Peyer's patch (tissue), 4 donors: ENCODE results near the gene RNF115. TPM values are rescaled to one million over a fixed set of nuclear protein-coding genes. Genes with fewer than 3 reads are reported as not detected.
A peak's percentile ranks its signal among the peaks of the same experiment; 100 is the strongest.
"Not testable (repeated sequence)": the region's sequence is repeated elsewhere in the genome, so short reads cannot be mapped to it uniquely, and the experiment has no call there.

Experiments
- DNase-seq, 3 donors: peaks; one replicate each; pipeline ENCODE4 v3.0.0-alpha.2; 2017 to 2019
- H3K27ac ChIP-seq, 4 donors: fragments of 200-600 bp; sonication (generic); one replicate each; pipeline ENCODE4 v1.5.1; 2016 to 2019
- H3K27me3 ChIP-seq, 2 donors: fragments of 200-600 bp; sonication (generic); one replicate each; pipeline ENCODE4 v1.5.1; 2019
- H3K36me3 ChIP-seq, 3 donors: fragments of 200-600 bp; sonication (generic); one replicate each; pipeline ENCODE4 v1.5.1; 2016 to 2019
- H3K4me1 ChIP-seq, 4 donors: fragments of 200-600 bp; sonication (generic); one replicate each; pipeline ENCODE4 v1.5.1; 2016 to 2019
- H3K4me3 ChIP-seq, 4 donors: fragments of 200-600 bp; sonication (generic); 1 replicate in 3 of 4; 2 replicates in 1 of 4; pipeline ENCODE4 v1.5.1; 2016 to 2019; ENCODE audit warnings: mild to moderate bottlenecking in 1 of 4
- H3K9me3 ChIP-seq, 4 donors: fragments of 200-600 bp; sonication (generic); one replicate each; pipeline ENCODE4 v1.5.1; 2016 to 2019; ENCODE audit warnings: mild to moderate bottlenecking in 1 of 4
- POLR2A ChIP-seq, 2 donors: fragments of 450-650 bp; IDR thresholded peaks; one replicate each; pipeline ENCODE4 v1.5.1; 2017; ENCODE audit warnings: antibody characterized with exemption in 2 of 2, mild to moderate bottlenecking in 2 of 2, moderate library complexity in 2 of 2
- total RNA-seq, 4 donors: library from RNA; depleted of rRNA; stranded (reverse); fragments of >200 nt; gene quantifications; one replicate each; pipeline ENCODE4 v1.1.0, GENCODE V29; 2016
- TF ChIP-seq, protein P1 (sequence below), 6 experiments: fragments of 450-650 bp in 4 of 6; fragments of 200-600 bp in 2 of 6; sonication (generic) in 1 of 6; IDR thresholded peaks; one replicate each; pipeline ENCODE4 v1.5.1; 2017 to 2019; ENCODE audit warnings: antibody characterized with exemption in 6 of 6, mild to moderate bottlenecking in 3 of 6, moderate library complexity in 1 of 6

The RNF115 gene
- total RNA-seq, 4 donors from 2014 or later: 10.2 to 31.4 (median 15.0) TPM

- no peak for TF ChIP-seq POLR2A (IDR thresholded peaks at IDR 0.05)
- TF ChIP-seq, protein P1, sequence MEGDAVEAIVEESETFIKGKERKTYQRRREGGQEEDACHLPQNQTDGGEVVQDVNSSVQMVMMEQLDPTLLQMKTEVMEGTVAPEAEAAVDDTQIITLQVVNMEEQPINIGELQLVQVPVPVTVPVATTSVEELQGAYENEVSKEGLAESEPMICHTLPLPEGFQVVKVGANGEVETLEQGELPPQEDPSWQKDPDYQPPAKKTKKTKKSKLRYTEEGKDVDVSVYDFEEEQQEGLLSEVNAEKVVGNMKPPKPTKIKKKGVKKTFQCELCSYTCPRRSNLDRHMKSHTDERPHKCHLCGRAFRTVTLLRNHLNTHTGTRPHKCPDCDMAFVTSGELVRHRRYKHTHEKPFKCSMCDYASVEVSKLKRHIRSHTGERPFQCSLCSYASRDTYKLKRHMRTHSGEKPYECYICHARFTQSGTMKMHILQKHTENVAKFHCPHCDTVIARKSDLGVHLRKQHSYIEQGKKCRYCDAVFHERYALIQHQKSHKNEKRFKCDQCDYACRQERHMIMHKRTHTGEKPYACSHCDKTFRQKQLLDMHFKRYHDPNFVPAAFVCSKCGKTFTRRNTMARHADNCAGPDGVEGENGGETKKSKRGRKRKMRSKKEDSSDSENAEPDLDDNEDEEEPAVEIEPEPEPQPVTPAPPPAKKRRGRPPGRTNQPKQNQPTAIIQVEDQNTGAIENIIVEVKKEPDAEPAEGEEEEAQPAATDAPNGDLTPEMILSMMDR (IDR thresholded peaks at IDR 0.05): no peak
- Histone ChIP-seq H3K4me1 (no peaks in the 10 kb centered on the region), H3K4me3 (no peak overlapping the region), H3K27me3 (no peaks in the 10 kb centered on the region), H3K9me3 (no peaks in the 10 kb centered on the region), H3K36me3 (no peaks in the 10 kb centered on the region), H3K27ac (no peak overlapping the region)
- DNase-seq: no peak
These were observed 93.4 kb downstream of the RNF115 start for GRCh38 chr1:145730467-145730866.

- Histone ChIP-seq H3K27ac (no peak overlapping the region), H3K27me3 (no peaks in the 10 kb centered on the region), H3K4me1 (no peaks in the 10 kb centered on the region), H3K9me3 (no peaks in the 10 kb centered on the region), H3K36me3 (no peaks in the 10 kb centered on the region), H3K4me3 (no peak overlapping the region)
- no peak for TF ChIP-seq POLR2A (IDR thresholded peaks at IDR 0.05)
- TF ChIP-seq, protein P1 (IDR thresholded peaks at IDR 0.05): no peak
- DNase-seq: no peak
These were observed 94.0 kb downstream of the RNF115 start for GRCh38 chr1:145729666-145730436.

GRCh38 chr1:145729196-145729595, 94.7 kb downstream of the RNF115 start:
- Histone ChIP-seq H3K4me3 (no peak overlapping the region), H3K9me3 (no peaks in the 10 kb centered on the region), H3K4me1 (no peaks in the 10 kb centered on the region), H3K36me3 (no peaks in the 10 kb centered on the region), H3K27me3 (no peaks in the 10 kb centered on the region), H3K27ac (no peak overlapping the region)
- no peak for DNase-seq
- TF ChIP-seq POLR2A (IDR thresholded peaks at IDR 0.05): no peak
- TF ChIP-seq, protein P1 (IDR thresholded peaks at IDR 0.05): no peak

GRCh38 chr1:145726193-145726592, 97.7 kb downstream of the RNF115 start:
- not testable (repeated sequence) for H3K27ac ChIP-seq, H3K27me3 ChIP-seq, H3K36me3 ChIP-seq, H3K9me3 ChIP-seq, H3K4me1 ChIP-seq, DNase-seq, H3K4me3 ChIP-seq

DNA sequence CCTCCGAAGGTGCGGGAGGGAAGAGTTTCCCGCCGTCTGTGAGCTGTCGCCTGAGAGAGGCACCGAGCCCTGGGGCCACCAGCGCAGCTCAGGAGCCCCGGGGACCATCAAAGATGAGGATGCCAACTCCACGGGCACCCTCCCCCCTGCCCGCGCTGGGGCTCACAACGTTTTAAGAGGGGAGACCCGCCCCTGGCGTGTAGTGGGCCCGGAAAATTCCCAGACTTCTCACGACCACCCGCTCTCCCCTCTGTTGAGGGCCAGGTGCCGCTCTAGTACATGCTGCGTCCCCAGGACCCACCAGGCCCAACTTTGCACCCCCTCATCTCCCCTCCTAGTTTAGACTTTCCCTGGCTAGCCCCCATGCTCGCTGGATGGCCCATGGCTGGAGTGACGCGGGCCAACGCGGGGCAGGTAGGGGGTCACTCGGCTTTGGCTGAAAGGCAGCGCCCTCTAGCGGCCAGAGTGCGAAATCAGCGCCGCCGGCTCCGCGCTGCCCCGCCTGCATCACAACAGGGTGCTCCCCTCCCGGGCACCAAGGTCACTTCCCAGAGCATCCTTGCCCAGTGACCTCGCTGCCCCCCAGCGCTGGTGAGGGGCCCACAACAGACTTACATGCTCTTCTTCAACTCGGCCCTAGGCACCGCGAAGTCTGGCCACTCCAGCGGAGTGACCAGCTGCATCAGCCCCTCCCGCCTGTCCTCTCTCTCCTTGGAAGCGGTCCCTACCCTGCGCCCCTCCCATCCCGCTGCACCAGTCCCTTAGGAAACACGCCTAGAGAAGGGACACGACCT, 102.8 kb downstream of the RNF115 start:
- Histone ChIP-seq H3K27ac (peak overlapping the region; percentile 8 to 67 (median 32)), H3K4me3 (peak overlapping the region; percentile 28 to 51 (median 37))

More for the DNA sequence above, 102.8 kb downstream of the RNF115 start:
- peak; percentile 54 to 87 (median 81) for DNase-seq
- Histone ChIP-seq H3K4me1 (peaks cover 3 to 27% (median 8%) of the 10 kb centered on the region in 4 donors), H3K27me3 (no peaks in the 10 kb centered on the region), H3K9me3 (no peaks in the 10 kb centered on the region), H3K36me3 (no peaks in the 10 kb centered on the region)
- TF ChIP-seq, protein P1 (IDR thresholded peaks at IDR 0.05): peak; percentile 84 to 98 (median 88)
- no peak for TF ChIP-seq POLR2A (IDR thresholded peaks at IDR 0.05)
